Esophagus muscularis mucosa (tissue), 4 donors: ENCODE measurements around the gene ASF1B.

Source experiments
- EP300 ChIP-seq: sonication (generic); formaldehyde crosslinking; IDR thresholded peaks from one replicate; pipeline ENCODE4 v1.6.1; 2017; ENCODE audit warnings: antibody characterized with exemption
- POLR2A ChIP-seq: fragments of 450-650 bp; IDR thresholded peaks from one replicate; pipeline ENCODE4 v1.6.1; 2017; ENCODE audit warnings: antibody characterized with exemption, moderate library complexity, mild to moderate bottlenecking, low read depth
- TF ChIP-seq, protein P1 (sequence below), 3 experiments: fragments of 200-600 bp in 2 of 3; fragments of 450-650 bp in 1 of 3; sonication (generic) in 2 of 3; IDR thresholded peaks; one replicate each; pipeline ENCODE4 v1.5.1; 2017 to 2019; ENCODE audit warnings: antibody characterized with exemption in 3 of 3, mild to moderate bottlenecking in 2 of 3, moderate library complexity in 1 of 3

DNA sequence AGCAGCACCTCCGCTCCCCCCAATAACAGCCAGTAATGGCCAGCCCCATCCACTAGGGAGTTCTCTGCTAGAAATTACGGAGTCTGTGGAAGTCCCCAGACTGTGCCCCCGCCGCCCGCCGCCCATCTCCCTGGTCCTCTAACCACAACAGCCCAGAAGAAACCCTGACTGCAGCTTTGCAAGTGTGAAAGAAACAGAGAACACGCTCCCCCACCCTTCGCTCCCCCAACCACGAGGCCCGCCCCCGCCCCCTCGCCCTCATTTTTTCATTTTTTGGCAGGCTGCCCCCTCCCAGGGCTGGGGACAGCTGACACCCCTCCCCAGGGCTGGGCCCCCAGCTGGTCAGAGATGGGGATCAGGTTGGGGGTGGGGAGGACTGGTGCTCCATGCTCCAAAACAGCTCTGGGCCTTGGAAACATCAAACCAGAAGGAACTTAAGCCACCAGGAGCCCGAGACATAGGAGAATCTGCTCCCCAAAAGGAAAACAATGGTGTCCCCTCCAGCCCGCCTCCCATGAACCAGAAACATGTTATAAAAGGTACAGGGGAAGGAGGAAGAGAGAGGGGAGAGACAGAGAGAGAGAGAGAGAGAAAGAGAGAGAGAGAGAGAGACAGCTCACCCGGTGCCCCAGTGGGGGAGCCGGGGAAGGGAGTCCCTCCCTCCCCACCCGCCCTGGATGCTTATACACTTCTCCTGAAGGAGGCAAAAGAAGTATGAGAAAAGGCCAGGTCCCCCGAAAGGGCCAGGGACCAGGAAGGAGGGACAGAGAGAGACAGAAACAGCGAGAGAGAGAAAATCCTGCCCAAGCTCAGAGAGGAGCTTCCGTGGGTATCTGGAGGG lies 29.8 kb upstream of the ASF1B start:
- TF ChIP-seq, protein P1, sequence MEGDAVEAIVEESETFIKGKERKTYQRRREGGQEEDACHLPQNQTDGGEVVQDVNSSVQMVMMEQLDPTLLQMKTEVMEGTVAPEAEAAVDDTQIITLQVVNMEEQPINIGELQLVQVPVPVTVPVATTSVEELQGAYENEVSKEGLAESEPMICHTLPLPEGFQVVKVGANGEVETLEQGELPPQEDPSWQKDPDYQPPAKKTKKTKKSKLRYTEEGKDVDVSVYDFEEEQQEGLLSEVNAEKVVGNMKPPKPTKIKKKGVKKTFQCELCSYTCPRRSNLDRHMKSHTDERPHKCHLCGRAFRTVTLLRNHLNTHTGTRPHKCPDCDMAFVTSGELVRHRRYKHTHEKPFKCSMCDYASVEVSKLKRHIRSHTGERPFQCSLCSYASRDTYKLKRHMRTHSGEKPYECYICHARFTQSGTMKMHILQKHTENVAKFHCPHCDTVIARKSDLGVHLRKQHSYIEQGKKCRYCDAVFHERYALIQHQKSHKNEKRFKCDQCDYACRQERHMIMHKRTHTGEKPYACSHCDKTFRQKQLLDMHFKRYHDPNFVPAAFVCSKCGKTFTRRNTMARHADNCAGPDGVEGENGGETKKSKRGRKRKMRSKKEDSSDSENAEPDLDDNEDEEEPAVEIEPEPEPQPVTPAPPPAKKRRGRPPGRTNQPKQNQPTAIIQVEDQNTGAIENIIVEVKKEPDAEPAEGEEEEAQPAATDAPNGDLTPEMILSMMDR (IDR thresholded peaks at IDR 0.05), result no peak
- TF ChIP-seq EP300 (no peak), POLR2A (no peak)
